K562 (cell line): ENCODE measurements around the gene CTAGE9.
"Not testable (repeated sequence)": the region's sequence is repeated elsewhere in the genome, so short reads cannot be mapped to it uniquely, and the experiment has no call there.

Experiments used
- ATF1 ChIP-seq, 2 experiments: fragments of 450-650 bp in 1 of 2; IDR thresholded peaks; 2 replicates each; pipeline ENCODE4 v1.6.1; 2016; ENCODE audit warnings: missing compliant biosample characterization in 1 of 2, missing genetic modification characterization in 1 of 2
- EZH2 ChIP-seq: IDR thresholded peaks from 2 replicates; pipeline ENCODE4 v1.6.1; 2012; ENCODE audit warnings: low read depth, mild to moderate bottlenecking, inconsistent platforms, low read length, borderline replicate concordance
- POLR2A ChIP-seq: fragments of 450-650 bp; conservative IDR thresholded peaks from 2 replicates; pipeline ENCODE4 v1.6.1; 2016
- SRSF7 ChIP-seq: fragments of 200-400 bp; formaldehyde crosslinking; optimal IDR thresholded peaks from 2 replicates; pipeline ENCODE3; 2017; ENCODE audit warnings: mild to moderate bottlenecking, low read depth, low read length
- TF ChIP-seq, protein P1 (sequence below), 3 experiments: IDR thresholded peaks in 2 of 3; conservative IDR thresholded peaks in 1 of 3; 2 replicates each; pipeline ENCODE4 v1.5.1; 2011 to 2012; ENCODE audit warnings: low read length in 3 of 3, mild to moderate bottlenecking in 3 of 3, control low read depth in 2 of 3, improper control_type of control experiment in 1 of 3, inconsistent platforms in 1 of 3, low read depth in 1 of 3, mixed read lengths in 1 of 3, moderate library complexity in 1 of 3; ENCODE audit not compliant: insufficient read depth in 2 of 3

DNA sequence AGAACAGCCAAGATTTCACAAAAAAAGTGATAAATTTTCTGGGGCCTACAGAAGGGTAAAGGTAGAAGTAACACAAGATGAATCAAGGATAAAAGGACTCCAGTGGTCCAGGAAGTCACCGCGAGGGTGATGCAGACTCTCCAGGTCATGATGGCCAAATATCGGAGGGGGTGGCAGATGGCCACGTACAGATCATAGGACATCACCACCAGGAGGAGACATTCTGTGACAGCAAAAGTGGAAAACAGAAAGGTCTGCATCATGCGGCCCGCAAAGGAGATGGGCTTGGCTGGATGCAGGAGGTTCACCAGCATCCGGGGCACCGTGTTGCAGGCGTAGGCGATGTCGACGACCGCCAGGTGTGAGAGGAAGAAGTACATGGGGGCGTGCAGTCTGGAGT lies 10.0 kb downstream of the CTAGE9 start:
- TF ChIP-seq EZH2; ATF1 (CRISPR knock-in tag; IDR thresholded peaks at IDR 0.05); ATF1 (tag; IDR thresholded peaks at IDR 0.05); SRSF7; POLR2A: not testable (repeated sequence)
- TF ChIP-seq, protein P1, sequence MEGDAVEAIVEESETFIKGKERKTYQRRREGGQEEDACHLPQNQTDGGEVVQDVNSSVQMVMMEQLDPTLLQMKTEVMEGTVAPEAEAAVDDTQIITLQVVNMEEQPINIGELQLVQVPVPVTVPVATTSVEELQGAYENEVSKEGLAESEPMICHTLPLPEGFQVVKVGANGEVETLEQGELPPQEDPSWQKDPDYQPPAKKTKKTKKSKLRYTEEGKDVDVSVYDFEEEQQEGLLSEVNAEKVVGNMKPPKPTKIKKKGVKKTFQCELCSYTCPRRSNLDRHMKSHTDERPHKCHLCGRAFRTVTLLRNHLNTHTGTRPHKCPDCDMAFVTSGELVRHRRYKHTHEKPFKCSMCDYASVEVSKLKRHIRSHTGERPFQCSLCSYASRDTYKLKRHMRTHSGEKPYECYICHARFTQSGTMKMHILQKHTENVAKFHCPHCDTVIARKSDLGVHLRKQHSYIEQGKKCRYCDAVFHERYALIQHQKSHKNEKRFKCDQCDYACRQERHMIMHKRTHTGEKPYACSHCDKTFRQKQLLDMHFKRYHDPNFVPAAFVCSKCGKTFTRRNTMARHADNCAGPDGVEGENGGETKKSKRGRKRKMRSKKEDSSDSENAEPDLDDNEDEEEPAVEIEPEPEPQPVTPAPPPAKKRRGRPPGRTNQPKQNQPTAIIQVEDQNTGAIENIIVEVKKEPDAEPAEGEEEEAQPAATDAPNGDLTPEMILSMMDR (IDR thresholded peaks at IDR 0.05 in 2 of 3, conservative IDR thresholded peaks at IDR 0.05 in 1 of 3; ENCODE audit: insufficient read depth in 2 of 3, low read depth in 1 of 3, low read length in 3 of 3) = not testable (repeated sequence)
